ENCODE measurements around the gene HORMAD2. TPM values are rescaled to one million over a fixed set of nuclear protein-coding genes. Genes with fewer than 3 reads are reported as not detected.
"Not testable (repeated sequence)": the region's sequence is repeated elsewhere in the genome, so short reads cannot be mapped to it uniquely, and the experiment has no call there.

Gene HORMAD2
- total RNA-seq, 1 donor from 2014 or later: not detected

GRCh38 chr22:30078320-30079311 is 1.6 kb upstream of the HORMAD2 start:
- H3K36me3 Mint-ChIP-seq (ENCODE audit: low read depth, unreplicated experiment): no peaks in the 10 kb centered on the region
- H3K4me1 Mint-ChIP-seq (ENCODE audit: unreplicated experiment): no peaks in the 10 kb centered on the region
- DNase-seq (ENCODE audit: low spot score): no peak
- TF ChIP-seq CTCF (IDR thresholded peaks at IDR 0.05; ENCODE audit: unreplicated experiment): no peak
- H3K9me3 Mint-ChIP-seq (ENCODE audit: unreplicated experiment): no peaks in the 10 kb centered on the region
- peaks cover 2% of the 10 kb centered on the region for H3K27me3 Mint-ChIP-seq (ENCODE audit: unreplicated experiment)
- no peak overlapping the region for H3K4me3 Mint-ChIP-seq (ENCODE audit: unreplicated experiment)
- H3K27ac Mint-ChIP-seq (ENCODE audit: unreplicated experiment): no peak overlapping the region

- no peak overlapping the region for H3K27ac Mint-ChIP-seq (ENCODE audit: unreplicated experiment)
- TF ChIP-seq CTCF (IDR thresholded peaks at IDR 0.05; ENCODE audit: unreplicated experiment): no peak
- peaks cover 2% of the 10 kb centered on the region for H3K27me3 Mint-ChIP-seq (ENCODE audit: unreplicated experiment)
- no peak for DNase-seq (ENCODE audit: low spot score)
- no peaks in the 10 kb centered on the region for H3K9me3 Mint-ChIP-seq (ENCODE audit: unreplicated experiment)
- H3K36me3 Mint-ChIP-seq (ENCODE audit: low read depth, unreplicated experiment): no peaks in the 10 kb centered on the region
- no peak overlapping the region for H3K4me3 Mint-ChIP-seq (ENCODE audit: unreplicated experiment)
- no peaks in the 10 kb centered on the region for H3K4me1 Mint-ChIP-seq (ENCODE audit: unreplicated experiment)
These were observed 541 bp downstream of the HORMAD2 start for GRCh38 chr22:30080805-30081204.

- TF ChIP-seq CTCF (IDR thresholded peaks at IDR 0.05; ENCODE audit: unreplicated experiment): no peak
- H3K27me3 Mint-ChIP-seq (ENCODE audit: unreplicated experiment): no peaks in the 10 kb centered on the region
- H3K36me3 Mint-ChIP-seq (ENCODE audit: low read depth, unreplicated experiment): no peaks in the 10 kb centered on the region
- H3K4me3 Mint-ChIP-seq (ENCODE audit: unreplicated experiment): no peak overlapping the region
- no peak for DNase-seq (ENCODE audit: low spot score)
- no peaks in the 10 kb centered on the region for H3K4me1 Mint-ChIP-seq (ENCODE audit: unreplicated experiment)
- no peaks in the 10 kb centered on the region for H3K9me3 Mint-ChIP-seq (ENCODE audit: unreplicated experiment)
- no peak overlapping the region for H3K27ac Mint-ChIP-seq (ENCODE audit: unreplicated experiment)
These were observed 6.2 kb downstream of the HORMAD2 start for GRCh38 chr22:30086496-30086895.

GRCh38 chr22:30087037-30087436 is 6.8 kb downstream of the HORMAD2 start:
- H3K4me1 Mint-ChIP-seq (ENCODE audit: unreplicated experiment); H3K27ac Mint-ChIP-seq (ENCODE audit: unreplicated experiment); H3K36me3 Mint-ChIP-seq (ENCODE audit: low read depth, unreplicated experiment); DNase-seq (ENCODE audit: low spot score); H3K27me3 Mint-ChIP-seq (ENCODE audit: unreplicated experiment); H3K4me3 Mint-ChIP-seq (ENCODE audit: unreplicated experiment); H3K9me3 Mint-ChIP-seq (ENCODE audit: unreplicated experiment): not testable (repeated sequence)

- H3K27me3 Mint-ChIP-seq (ENCODE audit: unreplicated experiment): no peaks in the 10 kb centered on the region
- no peaks in the 10 kb centered on the region for H3K36me3 Mint-ChIP-seq (ENCODE audit: low read depth, unreplicated experiment)
- no peak for DNase-seq (ENCODE audit: low spot score)
- H3K4me1 Mint-ChIP-seq (ENCODE audit: unreplicated experiment): no peaks in the 10 kb centered on the region
- H3K27ac Mint-ChIP-seq (ENCODE audit: unreplicated experiment): no peak overlapping the region
- H3K9me3 Mint-ChIP-seq (ENCODE audit: unreplicated experiment): no peaks in the 10 kb centered on the region
- no peak for TF ChIP-seq CTCF (IDR thresholded peaks at IDR 0.05; ENCODE audit: unreplicated experiment)
- no peak overlapping the region for H3K4me3 Mint-ChIP-seq (ENCODE audit: unreplicated experiment)
These were observed 7.3 kb downstream of the HORMAD2 start for GRCh38 chr22:30087611-30088010.

Measured in endothelial cell (in vitro differentiated cells).